Measurements from ENCODE around the gene HOXB3. TPM values are rescaled to one million over a fixed set of nuclear protein-coding genes. Genes with fewer than 3 reads are reported as not detected.

The HOXB3 gene
- total and polyA plus RNA-seq, 2 of the 13 experiments (the other 11 are each of a cell fraction or from before 2014, with no cell fraction given) = not detected

DNA sequence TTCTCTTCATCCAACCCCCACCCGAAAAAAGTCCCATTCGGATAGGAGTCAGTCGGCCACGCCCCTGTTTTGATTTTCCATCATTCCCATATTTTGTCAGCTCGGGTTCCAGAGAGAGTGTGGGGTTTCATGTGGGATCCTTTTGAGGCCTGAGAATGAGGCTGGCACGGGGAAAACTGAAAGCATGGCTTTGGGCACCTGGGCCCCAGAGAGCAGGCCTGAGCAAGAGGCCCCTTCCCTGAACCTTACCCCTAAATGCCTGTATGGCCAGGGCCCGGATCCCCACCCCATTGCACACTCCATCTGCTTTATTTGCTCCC is 7.3 kb downstream of the HOXB3 start:
- no peak for TF ChIP-seq HOXA3 (CRISPR knock-in tag; IDR thresholded peaks at IDR 0.05)
- TF ChIP-seq, protein P1, sequence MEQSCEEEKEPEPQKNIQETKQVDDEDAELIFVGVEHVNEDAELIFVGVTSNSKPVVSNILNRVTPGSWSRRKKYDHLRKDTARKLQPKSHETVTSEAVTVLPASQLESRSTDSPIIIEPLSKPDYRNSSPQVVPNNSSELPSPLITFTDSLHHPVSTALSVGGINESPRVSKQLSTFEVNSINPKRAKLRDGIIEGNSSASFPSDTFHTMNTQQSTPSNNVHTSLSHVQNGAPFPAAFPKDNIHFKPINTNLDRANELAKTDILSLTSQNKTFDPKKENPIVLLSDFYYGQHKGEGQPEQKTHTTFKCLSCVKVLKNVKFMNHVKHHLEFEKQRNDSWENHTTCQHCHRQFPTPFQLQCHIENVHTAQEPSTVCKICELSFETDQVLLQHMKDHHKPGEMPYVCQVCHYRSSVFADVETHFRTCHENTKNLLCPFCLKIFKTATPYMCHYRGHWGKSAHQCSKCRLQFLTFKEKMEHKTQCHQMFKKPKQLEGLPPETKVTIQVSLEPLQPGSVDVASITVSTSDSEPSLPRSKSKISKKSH (CRISPR knock-in tag; IDR thresholded peaks at IDR 0.05; ENCODE audit: borderline replicate concordance) = no peak
- TF ChIP-seq, protein P2, sequence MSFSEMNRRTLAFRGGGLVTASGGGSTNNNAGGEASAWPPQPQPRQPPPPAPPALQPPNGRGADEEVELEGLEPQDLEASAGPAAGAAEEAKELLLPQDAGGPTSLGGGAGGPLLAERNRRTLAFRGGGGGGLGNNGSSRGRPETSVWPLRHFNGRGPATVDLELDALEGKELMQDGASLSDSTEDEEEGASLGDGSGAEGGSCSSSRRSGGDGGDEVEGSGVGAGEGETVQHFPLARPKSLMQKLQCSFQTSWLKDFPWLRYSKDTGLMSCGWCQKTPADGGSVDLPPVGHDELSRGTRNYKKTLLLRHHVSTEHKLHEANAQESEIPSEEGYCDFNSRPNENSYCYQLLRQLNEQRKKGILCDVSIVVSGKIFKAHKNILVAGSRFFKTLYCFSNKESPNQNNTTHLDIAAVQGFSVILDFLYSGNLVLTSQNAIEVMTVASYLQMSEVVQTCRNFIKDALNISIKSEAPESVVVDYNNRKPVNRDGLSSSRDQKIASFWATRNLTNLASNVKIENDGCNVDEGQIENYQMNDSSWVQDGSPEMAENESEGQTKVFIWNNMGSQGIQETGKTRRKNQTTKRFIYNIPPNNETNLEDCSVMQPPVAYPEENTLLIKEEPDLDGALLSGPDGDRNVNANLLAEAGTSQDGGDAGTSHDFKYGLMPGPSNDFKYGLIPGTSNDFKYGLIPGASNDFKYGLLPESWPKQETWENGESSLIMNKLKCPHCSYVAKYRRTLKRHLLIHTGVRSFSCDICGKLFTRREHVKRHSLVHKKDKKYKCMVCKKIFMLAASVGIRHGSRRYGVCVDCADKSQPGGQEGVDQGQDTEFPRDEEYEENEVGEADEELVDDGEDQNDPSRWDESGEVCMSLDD (CRISPR knock-in tag; IDR thresholded peaks at IDR 0.05; ENCODE audit: borderline replicate concordance) = no peak
- no peak for TF ChIP-seq SMYD3 (CRISPR knock-in tag; IDR thresholded peaks at IDR 0.05)
- TF ChIP-seq, protein P3, sequence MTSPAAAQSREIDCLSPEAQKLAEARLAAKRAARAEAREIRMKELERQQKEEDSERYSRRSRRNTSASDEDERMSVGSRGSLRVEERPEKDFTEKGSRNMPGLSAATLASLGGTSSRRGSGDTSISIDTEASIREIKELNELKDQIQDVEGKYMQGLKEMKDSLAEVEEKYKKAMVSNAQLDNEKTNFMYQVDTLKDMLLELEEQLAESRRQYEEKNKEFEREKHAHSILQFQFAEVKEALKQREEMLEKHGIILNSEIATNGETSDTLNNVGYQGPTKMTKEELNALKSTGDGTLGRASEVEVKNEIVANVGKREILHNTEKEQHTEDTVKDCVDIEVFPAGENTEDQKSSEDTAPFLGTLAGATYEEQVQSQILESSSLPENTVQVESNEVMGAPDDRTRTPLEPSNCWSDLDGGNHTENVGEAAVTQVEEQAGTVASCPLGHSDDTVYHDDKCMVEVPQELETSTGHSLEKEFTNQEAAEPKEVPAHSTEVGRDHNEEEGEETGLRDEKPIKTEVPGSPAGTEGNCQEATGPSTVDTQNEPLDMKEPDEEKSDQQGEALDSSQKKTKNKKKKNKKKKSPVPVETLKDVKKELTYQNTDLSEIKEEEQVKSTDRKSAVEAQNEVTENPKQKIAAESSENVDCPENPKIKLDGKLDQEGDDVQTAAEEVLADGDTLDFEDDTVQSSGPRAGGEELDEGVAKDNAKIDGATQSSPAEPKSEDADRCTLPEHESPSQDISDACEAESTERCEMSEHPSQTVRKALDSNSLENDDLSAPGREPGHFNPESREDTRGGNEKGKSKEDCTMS (CRISPR knock-in tag; conservative IDR thresholded peaks at IDR 0.05) = no peak
- TF ChIP-seq ZNF790 (CRISPR knock-in tag; IDR thresholded peaks at IDR 0.05; ENCODE audit: borderline replicate concordance) = no peak
- TF ChIP-seq, protein P4, sequence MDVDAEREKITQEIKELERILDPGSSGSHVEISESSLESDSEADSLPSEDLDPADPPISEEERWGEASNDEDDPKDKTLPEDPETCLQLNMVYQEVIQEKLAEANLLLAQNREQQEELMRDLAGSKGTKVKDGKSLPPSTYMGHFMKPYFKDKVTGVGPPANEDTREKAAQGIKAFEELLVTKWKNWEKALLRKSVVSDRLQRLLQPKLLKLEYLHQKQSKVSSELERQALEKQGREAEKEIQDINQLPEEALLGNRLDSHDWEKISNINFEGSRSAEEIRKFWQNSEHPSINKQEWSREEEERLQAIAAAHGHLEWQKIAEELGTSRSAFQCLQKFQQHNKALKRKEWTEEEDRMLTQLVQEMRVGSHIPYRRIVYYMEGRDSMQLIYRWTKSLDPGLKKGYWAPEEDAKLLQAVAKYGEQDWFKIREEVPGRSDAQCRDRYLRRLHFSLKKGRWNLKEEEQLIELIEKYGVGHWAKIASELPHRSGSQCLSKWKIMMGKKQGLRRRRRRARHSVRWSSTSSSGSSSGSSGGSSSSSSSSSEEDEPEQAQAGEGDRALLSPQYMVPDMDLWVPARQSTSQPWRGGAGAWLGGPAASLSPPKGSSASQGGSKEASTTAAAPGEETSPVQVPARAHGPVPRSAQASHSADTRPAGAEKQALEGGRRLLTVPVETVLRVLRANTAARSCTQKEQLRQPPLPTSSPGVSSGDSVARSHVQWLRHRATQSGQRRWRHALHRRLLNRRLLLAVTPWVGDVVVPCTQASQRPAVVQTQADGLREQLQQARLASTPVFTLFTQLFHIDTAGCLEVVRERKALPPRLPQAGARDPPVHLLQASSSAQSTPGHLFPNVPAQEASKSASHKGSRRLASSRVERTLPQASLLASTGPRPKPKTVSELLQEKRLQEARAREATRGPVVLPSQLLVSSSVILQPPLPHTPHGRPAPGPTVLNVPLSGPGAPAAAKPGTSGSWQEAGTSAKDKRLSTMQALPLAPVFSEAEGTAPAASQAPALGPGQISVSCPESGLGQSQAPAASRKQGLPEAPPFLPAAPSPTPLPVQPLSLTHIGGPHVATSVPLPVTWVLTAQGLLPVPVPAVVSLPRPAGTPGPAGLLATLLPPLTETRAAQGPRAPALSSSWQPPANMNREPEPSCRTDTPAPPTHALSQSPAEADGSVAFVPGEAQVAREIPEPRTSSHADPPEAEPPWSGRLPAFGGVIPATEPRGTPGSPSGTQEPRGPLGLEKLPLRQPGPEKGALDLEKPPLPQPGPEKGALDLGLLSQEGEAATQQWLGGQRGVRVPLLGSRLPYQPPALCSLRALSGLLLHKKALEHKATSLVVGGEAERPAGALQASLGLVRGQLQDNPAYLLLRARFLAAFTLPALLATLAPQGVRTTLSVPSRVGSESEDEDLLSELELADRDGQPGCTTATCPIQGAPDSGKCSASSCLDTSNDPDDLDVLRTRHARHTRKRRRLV (CRISPR knock-in tag; IDR thresholded peaks at IDR 0.05) = no peak
- TF ChIP-seq HNRNPH1 (optimal IDR thresholded peaks at IDR 0.05; ENCODE audit: low read depth, low read length) = no peak
- TF ChIP-seq, protein P5, sequence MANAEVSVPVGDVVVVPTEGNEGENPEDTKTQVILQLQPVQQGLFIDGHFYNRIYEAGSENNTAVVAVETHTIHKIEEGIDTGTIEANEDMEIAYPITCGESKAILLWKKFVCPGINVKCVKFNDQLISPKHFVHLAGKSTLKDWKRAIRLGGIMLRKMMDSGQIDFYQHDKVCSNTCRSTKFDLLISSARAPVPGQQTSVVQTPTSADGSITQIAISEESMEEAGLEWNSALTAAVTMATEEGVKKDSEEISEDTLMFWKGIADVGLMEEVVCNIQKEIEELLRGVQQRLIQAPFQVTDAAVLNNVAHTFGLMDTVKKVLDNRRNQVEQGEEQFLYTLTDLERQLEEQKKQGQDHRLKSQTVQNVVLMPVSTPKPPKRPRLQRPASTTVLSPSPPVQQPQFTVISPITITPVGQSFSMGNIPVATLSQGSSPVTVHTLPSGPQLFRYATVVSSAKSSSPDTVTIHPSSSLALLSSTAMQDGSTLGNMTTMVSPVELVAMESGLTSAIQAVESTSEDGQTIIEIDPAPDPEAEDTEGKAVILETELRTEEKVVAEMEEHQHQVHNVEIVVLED (CRISPR knock-in tag; IDR thresholded peaks at IDR 0.05; ENCODE audit: borderline replicate concordance) = no peak
- no peak for TF ChIP-seq ZNF891 (CRISPR knock-in tag; IDR thresholded peaks at IDR 0.05)
- POLR2A ChIA-PET = no interaction called here
- Histone ChIP-seq H3K4me1 (ENCODE audit: insufficient read depth, low read length) (peaks cover 7% of the 10 kb centered on the region; the same call in 1 of the 2 replicates), H4K20me1 (ENCODE audit: insufficient read depth, low read length) (peaks cover 4% of the 10 kb centered on the region; the same call in 1 of the 2 replicates), H3K4me2 (ENCODE audit: low read depth, low read length) (no peak overlapping the region), H2AFZ (ENCODE audit: low read length) (no peak overlapping the region), H3K9ac (ENCODE audit: insufficient read depth, low read depth, low read length) (no peak overlapping the region), H3K36me3 (replicated peaks in 1 of 2; ENCODE audit: control insufficient read depth in 1 of 2, insufficient read depth in 2 of 2, low read length in 2 of 2) (no peaks in the 10 kb centered on the region), H3K9me3 (ENCODE audit: low read length) (no peaks in the 10 kb centered on the region), H3K4me3 (replicated peaks in 1 of 3; ENCODE audit: insufficient read depth in 1 of 3, low read depth in 2 of 3, low read length in 3 of 3) (no peak overlapping the region), H3K27ac (ENCODE audit: extremely low read length, insufficient read depth, low read length) (no peak overlapping the region), H3K27me3 (ENCODE audit: control insufficient read depth in 1 of 2, insufficient read depth in 2 of 2, low read length in 2 of 2) (peaks cover 31 to 88% of the 10 kb centered on the region in 2 experiments), H3K79me2 (ENCODE audit: insufficient read depth, low read length) (no peaks in the 10 kb centered on the region)
- BruUV-seq (replicated peaks) = no TSS peak
- intact Hi-C loops (cut with micrococcal nuclease; ENCODE audit: unreplicated experiment) (no loop called here), in situ Hi-C loops (cut with HindIII; ENCODE audit: extremely low pct_ligation_motif_present, low pct_unique_long_range_greater_than_20kb) (no loop called here)
- CTCF ChIA-PET (ENCODE audit: low intra/inter-chr PET ratio, low total read pairs) = no interaction called here
- FAIRE-seq (no peak), ATAC-seq (no peak), DNase-seq (ENCODE audit: low spot score) (no peak)
- WGBS (ENCODE audit: low lambda C conversion rate) = 3% methylated on average over 7 of the region's 7 CpGs
